Measurements from ENCODE around the gene SMYD3.

DNA sequence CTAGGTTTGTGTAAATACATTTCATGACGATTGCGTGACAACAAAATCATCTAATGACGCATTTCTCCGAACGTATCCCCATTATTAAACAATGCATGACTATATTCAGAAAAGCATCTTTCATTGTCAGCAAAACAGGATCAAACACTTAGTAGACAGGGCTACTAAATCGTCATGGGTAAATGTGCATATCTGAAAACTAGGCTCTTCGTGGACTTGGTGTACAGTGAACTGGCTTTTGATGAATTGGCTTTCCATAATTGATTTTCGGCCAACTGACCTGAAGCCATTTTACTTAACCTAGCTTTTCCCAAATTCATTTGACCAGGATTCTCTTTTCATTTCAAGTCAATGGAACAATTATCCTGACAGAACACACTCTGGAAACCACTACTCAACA lies 665.0 kb downstream of the SMYD3 start:
- no peak for TF ChIP-seq EZH2phosphoT487 (conservative IDR thresholded peaks at IDR 0.05; ENCODE audit: low read length)
- TF ChIP-seq, protein P1, sequence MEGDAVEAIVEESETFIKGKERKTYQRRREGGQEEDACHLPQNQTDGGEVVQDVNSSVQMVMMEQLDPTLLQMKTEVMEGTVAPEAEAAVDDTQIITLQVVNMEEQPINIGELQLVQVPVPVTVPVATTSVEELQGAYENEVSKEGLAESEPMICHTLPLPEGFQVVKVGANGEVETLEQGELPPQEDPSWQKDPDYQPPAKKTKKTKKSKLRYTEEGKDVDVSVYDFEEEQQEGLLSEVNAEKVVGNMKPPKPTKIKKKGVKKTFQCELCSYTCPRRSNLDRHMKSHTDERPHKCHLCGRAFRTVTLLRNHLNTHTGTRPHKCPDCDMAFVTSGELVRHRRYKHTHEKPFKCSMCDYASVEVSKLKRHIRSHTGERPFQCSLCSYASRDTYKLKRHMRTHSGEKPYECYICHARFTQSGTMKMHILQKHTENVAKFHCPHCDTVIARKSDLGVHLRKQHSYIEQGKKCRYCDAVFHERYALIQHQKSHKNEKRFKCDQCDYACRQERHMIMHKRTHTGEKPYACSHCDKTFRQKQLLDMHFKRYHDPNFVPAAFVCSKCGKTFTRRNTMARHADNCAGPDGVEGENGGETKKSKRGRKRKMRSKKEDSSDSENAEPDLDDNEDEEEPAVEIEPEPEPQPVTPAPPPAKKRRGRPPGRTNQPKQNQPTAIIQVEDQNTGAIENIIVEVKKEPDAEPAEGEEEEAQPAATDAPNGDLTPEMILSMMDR (IDR thresholded peaks at IDR 0.05; ENCODE audit: insufficient read depth, low read length, poor library complexity, severe bottlenecking), result no peak
